GM12878 (cell line): ENCODE results near the gene TBC1D22B. TPM values are rescaled to one million over a fixed set of nuclear protein-coding genes. Genes with fewer than 3 reads are reported as not detected.

Experiments used
- ATAC-seq: fragments of 200-7000 bp; cut with Tn5 transposase; 3 replicates; pipeline ENCODE4 v1.9.1; 2020; ENCODE audit warnings: mild to moderate bottlenecking, moderate library complexity
- BruUV-seq: library from RNA; stranded (reverse); fragments of 400-500 nt; replicated peaks from 2 replicates; lab custom pipeline; 2021; lab: Mats Ljungman, UMichigan
- CTCF ChIA-PET: fragments of 300-600 bp; sonication (Branson Sonifier 250); formaldehyde crosslinking; extraction: SDS; loops from one replicate; lab custom pipeline; 2021; ENCODE audit warnings: inconsistent platforms; lab: Yijun Ruan, JAX
- POLR2A ChIA-PET: fragments of 350-600 bp; formaldehyde crosslinking; extraction: SDS; loops from one replicate; lab custom pipeline; 2021; ENCODE audit warnings: inconsistent platforms; lab: Charles Lee
- RAD21 ChIA-PET: fragments of 300-600 bp; sonication (Branson Sonifier 250); formaldehyde crosslinking; loops from one replicate; lab custom pipeline; 2023; ENCODE audit warnings: antibody characterized with exemption; ENCODE audit not compliant: unreplicated experiment; lab: Charles Lee
- SMC1A ChIA-PET: fragments of 300-600 bp; sonication (Branson Sonifier 250); formaldehyde crosslinking; loops from one replicate; lab custom pipeline; 2023; ENCODE audit not compliant: unreplicated experiment, uncharacterized antibody; lab: Charles Lee
- DNase-seq: peaks from one replicate; pipeline ENCODE4 v3.0.0-alpha.2; 2011; ENCODE audit warnings: low read depth, low spot score
- FAIRE-seq: peaks from 3 replicates; lab custom pipeline; 2011; peaks lifted over from hg19 to GRCh38; lab: Jason Lieb, UNC
- H2AFZ ChIP-seq: 2 replicates; pipeline ENCODE4 v1.6.0; 2011; ENCODE audit warnings: low read depth, low read length, control low read depth; ENCODE audit not compliant: control insufficient read depth
- H3K27ac ChIP-seq: 2 replicates; pipeline ENCODE4 v1.5.1; 2011; ENCODE audit warnings: control low read depth; ENCODE audit not compliant: control insufficient read depth, insufficient read depth
- H3K27me3 ChIP-seq, 2 experiments: replicated peaks in 1 of 2; 2 replicates each; pipeline versions ENCODE4 v1.6.0 to v1.6.1; 2011; ENCODE audit warnings: low read length in 1 of 2; ENCODE audit not compliant: control insufficient read depth in 2 of 2, insufficient read depth in 2 of 2
- H3K36me3 ChIP-seq, 2 experiments: 2 replicates each; pipeline ENCODE4 v1.5.1; 2011; ENCODE audit warnings: low read length in 1 of 2; ENCODE audit not compliant: control insufficient read depth in 2 of 2, insufficient read depth in 2 of 2
- H3K4me1 ChIP-seq: 2 replicates; pipeline ENCODE4 v1.6.1; 2011; ENCODE audit warnings: mild to moderate bottlenecking, low read length, moderate library complexity, mixed read lengths; ENCODE audit not compliant: control insufficient read depth, insufficient read depth
- H3K4me2 ChIP-seq: 2 replicates; pipeline ENCODE4 v1.6.0; 2011; ENCODE audit warnings: control low read depth; ENCODE audit not compliant: control insufficient read depth, insufficient read depth
- H3K4me3 ChIP-seq: fragments of 200-600 bp; sonication (generic); 2 replicates; pipeline ENCODE4 v1.5.1; 2016
- H3K79me2 ChIP-seq: 2 replicates; pipeline ENCODE4 v1.6.0; 2011; ENCODE audit warnings: low read length; ENCODE audit not compliant: control insufficient read depth, insufficient read depth
- H3K9ac ChIP-seq: 2 replicates; pipeline ENCODE4 v1.8.0; 2011; ENCODE audit warnings: low read length, control low read depth, mixed read lengths; ENCODE audit not compliant: control insufficient read depth, insufficient read depth
- H3K9me3 ChIP-seq: replicated peaks from 3 replicates; pipeline ENCODE4 v1.5.1; 2011; ENCODE audit warnings: mild to moderate bottlenecking, low read length; ENCODE audit not compliant: control insufficient read depth, insufficient read depth
- H4K20me1 ChIP-seq: 2 replicates; pipeline ENCODE4 v1.6.0; 2011; ENCODE audit not compliant: control insufficient read depth, insufficient read depth
- ATF7 ChIP-seq: fragments of 450-650 bp; IDR thresholded peaks from 2 replicates; pipeline ENCODE4 v1.6.1; 2016; ENCODE audit warnings: low read depth, mild to moderate bottlenecking
- BMI1 ChIP-seq: fragments of 450-650 bp; IDR thresholded peaks from 2 replicates; pipeline ENCODE4 v1.6.1; 2016; ENCODE audit warnings: mild to moderate bottlenecking, moderate library complexity, borderline replicate concordance
- BRCA1 ChIP-seq: IDR thresholded peaks from 2 replicates; pipeline ENCODE4 v1.6.1; 2011; ENCODE audit warnings: low read depth, low read length, improper control_type of control experiment
- GABPA ChIP-seq: IDR thresholded peaks from 2 replicates; pipeline ENCODE4 v1.6.1; 2014; ENCODE audit warnings: antibody characterized with exemption, low read depth, mild to moderate bottlenecking, inconsistent platforms
- IKZF1 ChIP-seq: fragments of 450-650 bp; conservative IDR thresholded peaks from 2 replicates; pipeline ENCODE4 v1.6.1; 2017; ENCODE audit warnings: antibody characterized with exemption, mild to moderate bottlenecking
- JUND ChIP-seq: IDR thresholded peaks from 2 replicates; pipeline ENCODE4 v1.6.1; 2012; ENCODE audit warnings: low read depth, mild to moderate bottlenecking, low read length, improper control_type of control experiment, moderate library complexity
- NBN ChIP-seq: fragments of 450-650 bp; IDR thresholded peaks from 2 replicates; pipeline ENCODE4 v1.6.1; 2016
- SIX5 ChIP-seq: IDR thresholded peaks from 2 replicates; pipeline ENCODE4 v1.6.1; 2011; ENCODE audit warnings: mild to moderate bottlenecking, low read depth, low read length, moderate library complexity; ENCODE audit not compliant: severe bottlenecking
- SRF ChIP-seq, 2 experiments: IDR thresholded peaks; 2 replicates each; pipeline ENCODE4 v1.6.1; 2011; ENCODE audit warnings: low read depth in 2 of 2, low read length in 2 of 2, mild to moderate bottlenecking in 1 of 2, moderate library complexity in 1 of 2
- TCF3 ChIP-seq: IDR thresholded peaks from 2 replicates; pipeline ENCODE4 v1.6.1; 2012; ENCODE audit warnings: low read depth, mild to moderate bottlenecking, low read length, borderline replicate concordance; ENCODE audit not compliant: insufficient read depth
- WGBS: methylation state at CpG from one replicate; pipeline ENCODE4 v1.1.6; 2016; ENCODE audit warnings: low lambda C conversion rate; ENCODE audit not compliant: insufficient replicate concordance, insufficient coverage; ENCODE audit errors: missing lambda C conversion rate; 5-methylcytosine and 5-hydroxymethylcytosine counted together
- in situ Hi-C: fragments of 300-500 bp; cut with MboI; formaldehyde crosslinking; loops from 9 replicates; pipeline ENCODE4 v1.14.3; 2018; ENCODE audit warnings: mixed read lengths
- intact Hi-C: fragments of 100-400 bp; cut with micrococcal nuclease; formaldehyde crosslinking; loops from one replicate; pipeline ENCODE4 v1.14.2; 2022; ENCODE audit not compliant: unreplicated experiment
- polyA plus RNA-seq, 11 experiments: library from polyadenylated mRNA; depleted of rRNA in 4 of 11; unstranded in 6 of 11; stranded (reverse) in 5 of 11; fragments of >200 nt; fragmentation: Nextera tagmentation in 4 of 11; fragmentation: Illumina TruSeq in 1 of 11; extraction: Ambion mirVana in 4 of 11; extraction: Trizol in 1 of 11; gene quantifications; 1 replicate in 1 of 11; 2 replicates in 10 of 11; pipeline versions ENCODE4 v1.2.1 to v1.2.3, GENCODE V29; 2011 to 2016; ENCODE audit warnings: inconsistent platforms in 2 of 11, missing spikeins in 2 of 11, low read depth in 1 of 11
- total RNA-seq, 4 experiments: library from RNA; depleted of rRNA in 3 of 4; stranded (reverse); fragments of >200 nt in 3 of 4; fragmentation: Illumina TruSeq in 1 of 4; extraction: Trizol in 1 of 4; gene quantifications; 2 replicates each; pipeline versions ENCODE4 v1.2.1 to v1.2.3, GENCODE V29; 2013 to 2021
- TF ChIP-seq, protein P1 (sequence below): fragments of 150-350 bp; IDR thresholded peaks from 2 replicates; pipeline ENCODE4 v1.6.1; 2014; ENCODE audit warnings: mild to moderate bottlenecking, low read depth, low read length
- TF ChIP-seq, protein P2 (sequence below): IDR thresholded peaks from 2 replicates; pipeline ENCODE4 v1.6.1; 2011; ENCODE audit warnings: low read depth, mild to moderate bottlenecking, low read length, moderate library complexity, borderline replicate concordance; ENCODE audit errors: extremely low read depth
- TF ChIP-seq, protein P3 (sequence below): IDR thresholded peaks from 2 replicates; pipeline ENCODE4 v1.6.1; 2011; ENCODE audit warnings: low read depth, low read length, improper control_type of control experiment, borderline replicate concordance

The TBC1D22B gene
- total and polyA plus RNA-seq, 10 of the 15 experiments (the other 5 are each of a cell fraction or from before 2014, with no cell fraction given), result 3.4 to 18.7 (median 14.1) TPM

- H2AFZ ChIP-seq, result no peak overlapping the region
- DNase-seq (no peak), FAIRE-seq (no peak), ATAC-seq (no peak)
- intact Hi-C loops (no loop called here), in situ Hi-C loops (no loop called here)
- no peak overlapping the region for H3K4me3 ChIP-seq
- H3K9me3 ChIP-seq, result no peaks in the 10 kb centered on the region
- POLR2A ChIA-PET, result interaction anchor here (1.1 to 1.4 kb wide), 3 partner anchors 9 to 95 kb away, joined by 3 read pairs; no protein-coding TSS in a partner anchor
- 100% methylated on average over 1 of the region's 1 CpG for WGBS
- no TSS peak for BruUV-seq
- SMC1A ChIA-PET, result interaction anchor here (1.1 to 1.2 kb wide), 2 partner anchors 9 to 158 kb away, joined by 3 to 5 read pairs; no protein-coding TSS in a partner anchor
- H3K36me3 ChIP-seq, result peaks cover 7 to 40% of the 10 kb centered on the region in 2 experiments
- H3K9ac ChIP-seq, result no peak overlapping the region
- H3K79me2 ChIP-seq, result no peaks in the 10 kb centered on the region
- TF ChIP-seq ATF7, result no peak
- TF ChIP-seq SRF (IDR thresholded peaks at IDR 0.05; ENCODE audit: low read depth in 2 of 2, low read length in 2 of 2), result no peak
- TF ChIP-seq BRCA1, result no peak
- TF ChIP-seq IKZF1, result no peak
- TF ChIP-seq, protein P1, sequence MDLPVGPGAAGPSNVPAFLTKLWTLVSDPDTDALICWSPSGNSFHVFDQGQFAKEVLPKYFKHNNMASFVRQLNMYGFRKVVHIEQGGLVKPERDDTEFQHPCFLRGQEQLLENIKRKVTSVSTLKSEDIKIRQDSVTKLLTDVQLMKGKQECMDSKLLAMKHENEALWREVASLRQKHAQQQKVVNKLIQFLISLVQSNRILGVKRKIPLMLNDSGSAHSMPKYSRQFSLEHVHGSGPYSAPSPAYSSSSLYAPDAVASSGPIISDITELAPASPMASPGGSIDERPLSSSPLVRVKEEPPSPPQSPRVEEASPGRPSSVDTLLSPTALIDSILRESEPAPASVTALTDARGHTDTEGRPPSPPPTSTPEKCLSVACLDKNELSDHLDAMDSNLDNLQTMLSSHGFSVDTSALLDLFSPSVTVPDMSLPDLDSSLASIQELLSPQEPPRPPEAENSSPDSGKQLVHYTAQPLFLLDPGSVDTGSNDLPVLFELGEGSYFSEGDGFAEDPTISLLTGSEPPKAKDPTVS, result no peak
- TF ChIP-seq GABPA, result no peak
- TF ChIP-seq, protein P2, sequence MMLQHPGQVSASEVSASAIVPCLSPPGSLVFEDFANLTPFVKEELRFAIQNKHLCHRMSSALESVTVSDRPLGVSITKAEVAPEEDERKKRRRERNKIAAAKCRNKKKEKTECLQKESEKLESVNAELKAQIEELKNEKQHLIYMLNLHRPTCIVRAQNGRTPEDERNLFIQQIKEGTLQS, result no peak
- no peak for TF ChIP-seq NBN
- TF ChIP-seq BMI1, result no peak
- no peak for TF ChIP-seq JUND
- TF ChIP-seq TCF3, result no peak
- TF ChIP-seq, protein P3, sequence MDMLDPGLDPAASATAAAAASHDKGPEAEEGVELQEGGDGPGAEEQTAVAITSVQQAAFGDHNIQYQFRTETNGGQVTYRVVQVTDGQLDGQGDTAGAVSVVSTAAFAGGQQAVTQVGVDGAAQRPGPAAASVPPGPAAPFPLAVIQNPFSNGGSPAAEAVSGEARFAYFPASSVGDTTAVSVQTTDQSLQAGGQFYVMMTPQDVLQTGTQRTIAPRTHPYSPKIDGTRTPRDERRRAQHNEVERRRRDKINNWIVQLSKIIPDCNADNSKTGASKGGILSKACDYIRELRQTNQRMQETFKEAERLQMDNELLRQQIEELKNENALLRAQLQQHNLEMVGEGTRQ, result no peak
- TF ChIP-seq SIX5, result no peak
- H4K20me1 ChIP-seq, result peaks cover 3% of the 10 kb centered on the region; the same call in 1 of the 2 replicates
- peaks cover 14% of the 10 kb centered on the region for H3K4me1 ChIP-seq
- CTCF ChIA-PET, result interaction anchor here (0.9 to 1.3 kb wide), 4 partner anchors 10 to 95 kb away, joined by 3 to 6 read pairs (median 4); no protein-coding TSS in a partner anchor
- no peaks in the 10 kb centered on the region for H3K27me3 ChIP-seq
- H3K4me2 ChIP-seq, result no peak overlapping the region
- RAD21 ChIA-PET, result no interaction called here
- H3K27ac ChIP-seq, result no peak overlapping the region
Observed at GRCh38 chr6:37372116-37372515, 114.5 kb downstream of the TBC1D22B start.
